Ishikawa (cell line): ENCODE measurements around the gene TLN1.

ENCODE experiments used
- CEBPB ChIP-seq: IDR thresholded peaks from 2 replicates; pipeline ENCODE4 v1.6.1; 2012
- CREB1 ChIP-seq: IDR thresholded peaks from 2 replicates; pipeline ENCODE4 v1.6.1; 2012; ENCODE audit warnings: low read depth
- EGR1 ChIP-seq: IDR thresholded peaks from 2 replicates; pipeline ENCODE4 v1.6.1; 2012
- EP300 ChIP-seq: IDR thresholded peaks from 2 replicates; pipeline ENCODE4 v1.6.1; 2012; ENCODE audit warnings: borderline replicate concordance
- FOXM1 ChIP-seq: IDR thresholded peaks from 2 replicates; pipeline ENCODE4 v1.6.1; 2012; ENCODE audit warnings: low read depth, borderline replicate concordance
- MAX ChIP-seq: IDR thresholded peaks from 2 replicates; pipeline ENCODE4 v1.6.1; 2012
- NFIC ChIP-seq: IDR thresholded peaks from 2 replicates; pipeline ENCODE4 v1.6.1; 2012
- RAD21 ChIP-seq: IDR thresholded peaks from 2 replicates; pipeline ENCODE4 v1.6.1; 2012; ENCODE audit warnings: low read depth
- TAF1 ChIP-seq: IDR thresholded peaks from 2 replicates; pipeline ENCODE4 v1.6.1; 2012; ENCODE audit warnings: low read depth, mild to moderate bottlenecking
- TCF12 ChIP-seq: IDR thresholded peaks from 2 replicates; pipeline ENCODE4 v1.6.1; 2012; ENCODE audit warnings: low read depth
- TEAD4 ChIP-seq: IDR thresholded peaks from 2 replicates; pipeline ENCODE4 v1.6.1; 2012
- USF1 ChIP-seq: IDR thresholded peaks from 2 replicates; pipeline ENCODE4 v1.6.1; 2012
- YY1 ChIP-seq: IDR thresholded peaks from 2 replicates; pipeline ENCODE4 v1.6.1; 2012; ENCODE audit warnings: low read depth
- ZBTB7A ChIP-seq: IDR thresholded peaks from 2 replicates; pipeline ENCODE4 v1.6.1; 2012; ENCODE audit warnings: low read depth
- TF ChIP-seq, protein P1 (sequence below): IDR thresholded peaks from 2 replicates; pipeline ENCODE4 v1.6.1; 2012; ENCODE audit warnings: low read depth, mild to moderate bottlenecking

The TLN1 gene

GRCh38 chr9:35745569-35745968 is 13.6 kb upstream of the TLN1 start:
- no peak for TF ChIP-seq RAD21
- TF ChIP-seq, protein P1, sequence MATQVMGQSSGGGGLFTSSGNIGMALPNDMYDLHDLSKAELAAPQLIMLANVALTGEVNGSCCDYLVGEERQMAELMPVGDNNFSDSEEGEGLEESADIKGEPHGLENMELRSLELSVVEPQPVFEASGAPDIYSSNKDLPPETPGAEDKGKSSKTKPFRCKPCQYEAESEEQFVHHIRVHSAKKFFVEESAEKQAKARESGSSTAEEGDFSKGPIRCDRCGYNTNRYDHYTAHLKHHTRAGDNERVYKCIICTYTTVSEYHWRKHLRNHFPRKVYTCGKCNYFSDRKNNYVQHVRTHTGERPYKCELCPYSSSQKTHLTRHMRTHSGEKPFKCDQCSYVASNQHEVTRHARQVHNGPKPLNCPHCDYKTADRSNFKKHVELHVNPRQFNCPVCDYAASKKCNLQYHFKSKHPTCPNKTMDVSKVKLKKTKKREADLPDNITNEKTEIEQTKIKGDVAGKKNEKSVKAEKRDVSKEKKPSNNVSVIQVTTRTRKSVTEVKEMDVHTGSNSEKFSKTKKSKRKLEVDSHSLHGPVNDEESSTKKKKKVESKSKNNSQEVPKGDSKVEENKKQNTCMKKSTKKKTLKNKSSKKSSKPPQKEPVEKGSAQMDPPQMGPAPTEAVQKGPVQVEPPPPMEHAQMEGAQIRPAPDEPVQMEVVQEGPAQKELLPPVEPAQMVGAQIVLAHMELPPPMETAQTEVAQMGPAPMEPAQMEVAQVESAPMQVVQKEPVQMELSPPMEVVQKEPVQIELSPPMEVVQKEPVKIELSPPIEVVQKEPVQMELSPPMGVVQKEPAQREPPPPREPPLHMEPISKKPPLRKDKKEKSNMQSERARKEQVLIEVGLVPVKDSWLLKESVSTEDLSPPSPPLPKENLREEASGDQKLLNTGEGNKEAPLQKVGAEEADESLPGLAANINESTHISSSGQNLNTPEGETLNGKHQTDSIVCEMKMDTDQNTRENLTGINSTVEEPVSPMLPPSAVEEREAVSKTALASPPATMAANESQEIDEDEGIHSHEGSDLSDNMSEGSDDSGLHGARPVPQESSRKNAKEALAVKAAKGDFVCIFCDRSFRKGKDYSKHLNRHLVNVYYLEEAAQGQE = no peak
- TF ChIP-seq EGR1 = no peak
- no peak for TF ChIP-seq TEAD4
- no peak for TF ChIP-seq YY1

DNA sequence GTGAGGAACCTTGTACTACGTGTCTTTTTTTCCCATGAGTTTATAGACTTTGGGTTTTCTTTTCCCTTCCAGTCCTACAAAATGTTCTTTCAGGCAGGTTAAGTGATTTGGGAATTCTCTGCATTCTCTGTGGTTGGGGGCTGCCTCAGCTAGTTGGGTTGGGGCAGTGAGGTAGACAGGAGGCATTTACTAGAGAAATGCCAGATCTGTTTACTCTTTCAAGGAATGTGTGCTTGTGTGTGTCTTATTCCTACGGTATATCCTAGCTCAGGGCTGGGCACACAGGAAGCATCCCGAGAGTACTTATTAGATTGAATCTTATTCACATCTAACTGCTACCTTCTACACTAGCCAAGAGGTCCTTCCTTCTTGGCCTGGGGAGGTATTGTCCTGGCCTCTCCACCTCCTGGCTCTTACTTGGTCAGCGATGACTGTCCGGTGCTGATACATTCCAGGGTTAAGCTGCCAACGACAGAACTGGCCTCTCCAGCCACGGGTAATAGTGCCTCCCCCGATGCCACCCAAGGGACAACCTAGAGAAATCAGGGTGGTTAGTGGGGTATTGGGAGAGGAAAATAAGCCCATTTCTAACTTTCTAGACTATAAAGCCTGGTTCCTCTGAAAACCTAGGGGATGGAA is 12.0 kb upstream of the TLN1 start:
- TF ChIP-seq FOXM1 = no peak
- no peak for TF ChIP-seq CEBPB
- no peak for TF ChIP-seq ZBTB7A
- no peak for TF ChIP-seq TEAD4

DNA sequence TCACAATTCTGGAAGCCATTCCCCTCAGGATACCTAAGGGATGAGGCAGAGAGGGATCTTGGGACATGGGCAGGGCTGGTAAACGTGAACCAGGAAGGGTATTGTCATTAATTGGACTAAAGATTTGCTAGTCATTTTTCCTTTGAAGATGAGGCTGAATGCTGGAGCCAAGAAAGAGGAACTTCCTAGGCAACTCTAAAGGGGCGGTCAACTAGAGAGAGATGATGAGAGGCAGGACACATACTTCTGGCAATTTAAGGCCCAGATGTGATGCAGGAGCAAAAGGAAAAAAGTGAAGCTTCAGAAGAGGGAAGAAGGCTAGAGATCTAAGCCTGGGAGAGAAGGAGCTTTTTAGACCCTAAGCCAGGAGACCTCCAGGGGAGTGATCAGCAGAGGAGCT is 11.5 kb upstream of the TLN1 start:
- no peak for TF ChIP-seq NFIC
- no peak for TF ChIP-seq CREB1
- no peak for TF ChIP-seq ZBTB7A
- TF ChIP-seq, protein P1 = no peak
- TF ChIP-seq YY1 = no peak
- no peak for TF ChIP-seq MAX
- TF ChIP-seq FOXM1 = no peak
- no peak for TF ChIP-seq EGR1
- TF ChIP-seq TCF12 = no peak
- TF ChIP-seq RAD21 = no peak
- TF ChIP-seq CEBPB = no peak
- no peak for TF ChIP-seq TAF1
- no peak for TF ChIP-seq EP300
- no peak for TF ChIP-seq USF1
- TF ChIP-seq TEAD4 = no peak

DNA sequence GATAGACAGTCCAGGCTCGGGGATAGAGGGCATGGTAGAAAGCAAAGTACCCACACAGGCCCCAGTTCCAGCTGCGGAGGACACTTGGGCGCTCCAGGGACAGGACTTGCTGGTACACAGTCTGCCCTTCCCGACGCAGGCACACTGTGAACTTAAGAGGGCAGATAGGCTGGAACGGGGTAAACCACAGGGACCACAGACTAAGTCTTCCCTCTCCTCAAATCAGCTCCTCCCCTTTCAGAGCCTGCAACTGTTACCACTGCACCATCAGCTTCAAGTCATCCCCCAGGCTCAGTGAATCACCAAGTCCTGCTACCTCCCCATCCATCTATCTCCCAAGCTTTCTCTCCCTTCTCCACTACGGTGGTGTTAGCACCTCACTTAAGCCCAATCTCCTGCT is 9.7 kb upstream of the TLN1 start:
- TF ChIP-seq CEBPB (no peak), CREB1 (no peak), TCF12 (no peak), EGR1 (no peak), USF1 (no peak), FOXM1 (no peak), TEAD4 (no peak), MAX (no peak), YY1 (no peak), TAF1 (no peak), EP300 (no peak), NFIC (no peak), RAD21 (no peak), ZBTB7A (no peak)
- TF ChIP-seq, protein P1 = no peak

GRCh38 chr9:35740243-35740642 is 8.2 kb upstream of the TLN1 start:
- TF ChIP-seq ZBTB7A (no peak), CEBPB (no peak), EP300 (no peak), RAD21 (no peak), FOXM1 (no peak), MAX (no peak), EGR1 (no peak), TAF1 (no peak), TCF12 (no peak), TEAD4 (no peak), YY1 (no peak), CREB1 (no peak), NFIC (no peak), USF1 (no peak)
- TF ChIP-seq, protein P1 = no peak
